ENCODE data around the gene SLC34A3.

SLC34A3 gene

GRCh38 chr9:137230705-137231371 lies at the start of gene SLC34A3:
Gene SLC34A3, plus strand, starts transcription at chr9:137230901. Its CDS starts 802 bp downstream, at chr9:137231703.
- DNase-seq: no peak

- no peak for DNase-seq
Measured at GRCh38 chr9:137181680-137182079, 49.0 kb upstream of the SLC34A3 start.

- no peak for DNase-seq
Measured at GRCh38 chr9:137182836-137183235, 47.9 kb upstream of the SLC34A3 start.

GRCh38 chr9:137183980-137184595 lies 46.6 kb upstream of the SLC34A3 start:
- no peak for DNase-seq

GRCh38 chr9:137184881-137185660 lies 45.6 kb upstream of the SLC34A3 start:
- DNase-seq: no peak

- DNase-seq: no peak
Measured at GRCh38 chr9:137185921-137186320, 44.8 kb upstream of the SLC34A3 start.

- peak; percentile 42 for DNase-seq
Measured at GRCh38 chr9:137186385-137186784, 44.3 kb upstream of the SLC34A3 start.

GRCh38 chr9:137187386-137187785 lies 43.3 kb upstream of the SLC34A3 start:
- DNase-seq: no peak

GRCh38 chr9:137188086-137188489 lies 42.6 kb upstream of the SLC34A3 start:
- DNase-seq: no peak

GRCh38 chr9:137188490-137189296 lies 42.0 kb upstream of the SLC34A3 start, which contains the start of the genes ANAPC2 and SSNA1:
Gene ANAPC2, minus strand, starts transcription at chr9:137188560. Its CDS starts 28 bp downstream, at chr9:137188532.
Gene SSNA1, plus strand, starts transcription at chr9:137188676. Its CDS starts 51 bp downstream, at chr9:137188727.
- DNase-seq: peak; percentile 95

GRCh38 chr9:137189297-137190295 lies 41.1 kb upstream of the SLC34A3 start:
- DNase-seq: no peak

GRCh38 chr9:137190315-137190856 lies 40.3 kb upstream of the SLC34A3 start:
- no peak for DNase-seq

- DNase-seq: no peak
Measured at GRCh38 chr9:137191245-137191644, 39.5 kb upstream of the SLC34A3 start.

GRCh38 chr9:137191691-137192447 lies 38.8 kb upstream of the SLC34A3 start:
- no peak for DNase-seq

- no peak for DNase-seq
Measured at GRCh38 chr9:137192448-137192780, 38.3 kb upstream of the SLC34A3 start.

GRCh38 chr9:137192859-137193258 lies 37.8 kb upstream of the SLC34A3 start:
- no peak for DNase-seq

- no peak for DNase-seq
Measured at GRCh38 chr9:137193771-137194170, 36.9 kb upstream of the SLC34A3 start.

- no peak for DNase-seq
Measured at GRCh38 chr9:137194388-137194787, 36.3 kb upstream of the SLC34A3 start.

- no peak for DNase-seq
Measured at GRCh38 chr9:137194909-137195308, 35.8 kb upstream of the SLC34A3 start.

GRCh38 chr9:137195525-137196220 lies 35.0 kb upstream of the SLC34A3 start:
- DNase-seq: no peak
